ENCODE results near the gene ZNF839. TPM values are rescaled to one million over a fixed set of nuclear protein-coding genes. Genes with fewer than 3 reads are reported as not detected.
A peak's percentile ranks its signal among the peaks of the same experiment; 100 is the strongest.

Gene ZNF839
- polyA plus RNA-seq, 1 of the 3 experiments (the other 2 are of a cell fraction) = 15.4 TPM

DNA sequence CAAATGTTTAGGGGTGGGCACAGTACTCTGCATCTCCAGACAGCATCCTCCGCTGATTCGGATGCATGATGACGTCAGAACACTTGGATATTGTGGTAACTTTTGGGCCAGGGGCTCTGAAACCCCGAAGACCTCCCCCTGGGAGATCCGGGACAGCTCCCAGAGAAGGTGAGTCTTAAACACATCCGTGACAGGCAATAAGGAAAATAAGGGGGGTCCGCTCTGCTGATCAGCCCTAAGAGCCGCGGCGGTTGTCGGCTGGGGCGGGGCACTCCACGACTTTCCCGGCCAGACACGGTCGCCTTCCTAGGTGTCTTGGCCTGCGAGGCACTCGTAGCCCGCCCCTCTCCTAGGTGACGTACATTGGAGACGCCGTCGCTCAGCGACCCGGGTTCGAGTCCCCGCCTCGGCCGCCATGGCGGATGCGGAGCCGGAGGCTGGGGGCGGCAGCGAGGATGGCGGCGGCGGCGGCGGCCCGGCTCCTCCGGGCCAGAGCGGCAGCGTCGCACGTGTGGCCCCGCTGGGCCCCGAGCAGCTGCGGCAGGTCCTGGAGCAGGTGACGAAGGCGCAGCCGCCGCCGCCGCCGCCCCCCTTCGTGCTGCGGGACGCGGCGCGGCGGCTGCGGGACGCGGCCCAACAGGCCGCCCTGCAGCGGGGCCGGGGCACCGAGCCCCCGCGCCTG lies at the start of gene ZNF839 (continued):
- TF ChIP-seq MEF2A (IDR thresholded peaks at IDR 0.05; ENCODE audit: borderline replicate concordance, low read depth) (no peak), ELF1 (IDR thresholded peaks at IDR 0.05) (peak; percentile 69), EP300 (IDR thresholded peaks at IDR 0.05; ENCODE audit: borderline replicate concordance in 1 of 2, low read depth in 1 of 2, low read length in 1 of 2) (no peak)

DNA sequence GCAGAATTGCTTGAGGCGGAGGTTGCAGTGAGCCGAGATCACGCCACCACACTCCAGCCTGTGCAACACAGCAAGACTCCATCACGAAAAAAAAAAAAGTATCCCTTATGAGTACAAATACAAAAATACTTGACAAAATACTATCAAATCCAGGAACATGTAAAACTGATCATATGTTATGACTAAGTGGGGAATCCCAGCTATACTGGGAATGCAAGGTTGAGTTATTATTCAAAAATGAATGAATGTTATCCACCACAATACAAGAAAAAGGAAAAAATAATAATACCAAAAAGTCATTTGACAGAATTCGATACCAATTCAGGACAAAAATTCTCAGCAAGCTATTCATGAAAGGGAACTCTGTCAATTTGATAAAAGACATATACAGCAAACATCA lies 47.2 kb upstream of the ZNF839 start:
- Histone ChIP-seq H3K9ac (no peak overlapping the region), H3K9me3 (no peaks in the 10 kb centered on the region), H3K36me3 (replicated peaks in 1 of 2; ENCODE audit: control insufficient read depth in 1 of 2, insufficient read depth in 2 of 2, low read length in 1 of 2) (peaks cover 0 to 8% of the 10 kb centered on the region in 2 experiments), H3K4me1 (ENCODE audit: control insufficient read depth in 1 of 2, insufficient read depth in 2 of 2, low read depth in 1 of 2, low read length in 1 of 2) (peaks cover 0 to 4% of the 10 kb centered on the region in 2 experiments; a peak in 1 of 4 replicates), H3K4me2 (no peak overlapping the region), H2AFZ (ENCODE audit: low read depth) (no peak overlapping the region), H3K9me2 (no peaks in the 10 kb centered on the region), H3K4me3 (ENCODE audit: low read depth in 2 of 2, low read length in 1 of 2) (no peak overlapping the region), H3K27me3 (ENCODE audit: insufficient read depth) (no peaks in the 10 kb centered on the region), H3K79me2 (ENCODE audit: insufficient read depth) (no peaks in the 10 kb centered on the region), H3F3A (replicated peaks; ENCODE audit: insufficient read depth) (no peaks in the 10 kb centered on the region), H4K20me1 (ENCODE audit: insufficient read depth) (no peaks in the 10 kb centered on the region), H3K27ac (ENCODE audit: low read depth in 2 of 2, low read length in 1 of 2) (0 out of 4 replicates have a peak overlapping the region, but pooled peaks of 1 of the 2 experiments have one; percentile 24)
- ChIA-PET CTCF (interaction anchor here (1.2 kb wide), 1 partner anchor 8 kb away, joined by 3 read pairs; no protein-coding TSS in a partner anchor), POLR2A (no interaction called here)
- 91% methylated on average over 5 of the region's 5 CpGs for WGBS (ENCODE audit: low lambda C conversion rate)
- no peak for DNase-seq
- no peak for TF ChIP-seq RCOR1 (IDR thresholded peaks at IDR 0.05; ENCODE audit: low read length)
- no peak for TF ChIP-seq MEF2A (IDR thresholded peaks at IDR 0.05; ENCODE audit: borderline replicate concordance, low read depth)
- no peak for TF ChIP-seq EZH2phosphoT487 (IDR thresholded peaks at IDR 0.05; ENCODE audit: borderline replicate concordance, low read depth)
- peak; percentile 51; the same call in 1 of the 2 replicates for TF ChIP-seq FOSL2 (IDR thresholded peaks at IDR 0.05; ENCODE audit: borderline replicate concordance, low read depth)
- no peak for TF ChIP-seq RFX5 (IDR thresholded peaks at IDR 0.05; ENCODE audit: low read length)
- TF ChIP-seq, protein P1, sequence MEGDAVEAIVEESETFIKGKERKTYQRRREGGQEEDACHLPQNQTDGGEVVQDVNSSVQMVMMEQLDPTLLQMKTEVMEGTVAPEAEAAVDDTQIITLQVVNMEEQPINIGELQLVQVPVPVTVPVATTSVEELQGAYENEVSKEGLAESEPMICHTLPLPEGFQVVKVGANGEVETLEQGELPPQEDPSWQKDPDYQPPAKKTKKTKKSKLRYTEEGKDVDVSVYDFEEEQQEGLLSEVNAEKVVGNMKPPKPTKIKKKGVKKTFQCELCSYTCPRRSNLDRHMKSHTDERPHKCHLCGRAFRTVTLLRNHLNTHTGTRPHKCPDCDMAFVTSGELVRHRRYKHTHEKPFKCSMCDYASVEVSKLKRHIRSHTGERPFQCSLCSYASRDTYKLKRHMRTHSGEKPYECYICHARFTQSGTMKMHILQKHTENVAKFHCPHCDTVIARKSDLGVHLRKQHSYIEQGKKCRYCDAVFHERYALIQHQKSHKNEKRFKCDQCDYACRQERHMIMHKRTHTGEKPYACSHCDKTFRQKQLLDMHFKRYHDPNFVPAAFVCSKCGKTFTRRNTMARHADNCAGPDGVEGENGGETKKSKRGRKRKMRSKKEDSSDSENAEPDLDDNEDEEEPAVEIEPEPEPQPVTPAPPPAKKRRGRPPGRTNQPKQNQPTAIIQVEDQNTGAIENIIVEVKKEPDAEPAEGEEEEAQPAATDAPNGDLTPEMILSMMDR (IDR thresholded peaks at IDR 0.05) = no peak
- 0 out of 2 replicates have a peak, but pooled peaks have one; percentile 10 for TF ChIP-seq JUND (IDR thresholded peaks at IDR 0.05)
- no peak for TF ChIP-seq TCF12 (IDR thresholded peaks at IDR 0.05)
- TF ChIP-seq, protein P2, sequence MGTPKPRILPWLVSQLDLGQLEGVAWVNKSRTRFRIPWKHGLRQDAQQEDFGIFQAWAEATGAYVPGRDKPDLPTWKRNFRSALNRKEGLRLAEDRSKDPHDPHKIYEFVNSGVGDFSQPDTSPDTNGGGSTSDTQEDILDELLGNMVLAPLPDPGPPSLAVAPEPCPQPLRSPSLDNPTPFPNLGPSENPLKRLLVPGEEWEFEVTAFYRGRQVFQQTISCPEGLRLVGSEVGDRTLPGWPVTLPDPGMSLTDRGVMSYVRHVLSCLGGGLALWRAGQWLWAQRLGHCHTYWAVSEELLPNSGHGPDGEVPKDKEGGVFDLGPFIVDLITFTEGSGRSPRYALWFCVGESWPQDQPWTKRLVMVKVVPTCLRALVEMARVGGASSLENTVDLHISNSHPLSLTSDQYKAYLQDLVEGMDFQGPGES (IDR thresholded peaks at IDR 0.05; ENCODE audit: low read depth, low read length) = no peak
- TF ChIP-seq RAD21 (IDR thresholded peaks at IDR 0.05; ENCODE audit: low read length) = no peak
- no peak for TF ChIP-seq NRF1 (IDR thresholded peaks at IDR 0.05; ENCODE audit: low read depth, low read length)
